SK-N-MC (cell line): ENCODE results near the gene MAN1B1.
A peak's percentile ranks its signal among the peaks of the same experiment; 100 is the strongest.

Experiments
- EZH2 ChIP-seq: fragments of 200-600 bp; sonication (generic); IDR thresholded peaks from one replicate; pipeline ENCODE4 v1.6.1; 2017; ENCODE audit warnings: antibody characterized with exemption
- POLR2AphosphoS5 ChIP-seq: IDR thresholded peaks from 2 replicates; pipeline ENCODE4 v1.6.1; 2012; ENCODE audit warnings: mild to moderate bottlenecking, low read depth, low read length, borderline replicate concordance

DNA sequence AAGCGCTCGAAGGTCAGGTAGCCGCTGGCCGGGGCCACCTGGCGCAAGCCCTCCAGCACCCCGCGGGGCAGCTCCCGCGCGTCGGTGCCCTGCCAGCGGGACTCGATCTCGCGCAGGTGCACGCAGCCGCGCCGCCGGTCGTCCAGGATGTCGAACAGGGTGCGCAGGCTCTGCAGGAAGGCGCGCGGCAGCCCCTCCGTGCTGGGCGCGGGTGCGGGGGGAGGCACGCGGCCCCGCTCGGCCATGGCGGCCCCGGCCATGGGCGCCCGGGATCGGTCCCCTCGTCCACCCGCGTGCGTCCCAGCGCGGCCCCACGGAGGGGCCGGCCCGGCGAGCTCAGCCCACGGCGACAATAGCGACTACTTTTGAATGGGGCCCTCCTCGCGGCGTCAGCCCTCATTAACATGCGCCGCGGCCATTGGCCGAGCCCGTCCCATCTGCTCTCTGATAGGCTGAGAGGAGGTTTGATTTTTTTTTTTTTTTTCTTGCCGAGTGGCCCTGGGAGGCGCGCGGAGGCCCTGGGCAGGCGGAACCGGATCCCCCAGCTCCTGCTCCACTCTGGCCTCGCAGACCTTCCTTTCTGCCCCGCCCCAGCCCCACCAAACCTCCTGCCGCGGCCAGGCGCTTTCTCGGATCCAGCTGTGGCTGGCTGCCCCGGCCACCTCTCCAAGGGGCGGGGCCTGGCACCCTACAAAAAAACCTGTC, 16.4 kb upstream of the MAN1B1 start, which contains the start of gene SAPCD2:
- TF ChIP-seq EZH2: no peak
- TF ChIP-seq POLR2AphosphoS5: peak; percentile 57; the same call in 1 of the 2 replicates
